IPS-18c (cell line): Measurements from ENCODE around the gene MINK1.
"Not testable (repeated sequence)": the region's sequence is repeated elsewhere in the genome, so short reads cannot be mapped to it uniquely, and the experiment has no call there.

Experiments used
- H3K4me3 ChIP-seq: 2 replicates; pipeline ENCODE4 v1.7.0; 2013; ENCODE audit warnings: low read depth, mild to moderate bottlenecking, low read length, moderate library complexity; ENCODE audit not compliant: insufficient read depth
- H3K9me3 ChIP-seq: one replicate; pipeline ENCODE4 v1.6.1; 2013; ENCODE audit warnings: mild to moderate bottlenecking, low read length, moderate library complexity; ENCODE audit not compliant: control insufficient read depth, insufficient read depth

Gene MINK1

DNA sequence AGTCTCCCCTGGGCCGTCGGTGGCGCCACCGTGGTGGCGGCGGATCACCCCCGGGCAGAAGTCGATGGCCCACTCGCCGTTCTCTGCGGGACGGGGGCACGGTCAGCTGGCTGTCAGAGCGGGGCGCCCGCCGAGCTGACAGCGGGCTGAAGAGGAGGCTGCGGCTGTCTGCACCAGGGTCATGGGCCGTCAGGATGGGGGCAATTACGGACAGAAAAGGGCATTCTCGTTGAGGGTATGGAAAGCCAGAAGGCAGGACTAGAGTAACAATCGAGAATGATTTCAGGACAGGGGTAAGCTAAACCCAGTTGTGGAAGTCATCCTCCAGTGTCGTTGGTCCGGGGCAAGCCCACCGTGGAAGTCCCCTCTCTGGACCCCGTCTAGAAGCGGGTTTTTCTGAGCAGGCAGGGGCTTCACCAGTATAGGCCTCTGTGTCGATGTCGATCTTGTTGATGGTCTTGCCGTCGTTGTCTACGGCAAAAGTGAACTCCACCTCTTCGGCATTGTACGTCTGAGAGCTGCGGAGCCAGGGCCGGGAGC is 68.0 kb downstream of the MINK1 start:
- Histone ChIP-seq H3K9me3 (no peaks in the 10 kb centered on the region), H3K4me3 (no peak overlapping the region)

- H3K4me3 ChIP-seq, result no peak overlapping the region
- H3K9me3 ChIP-seq, result no peaks in the 10 kb centered on the region
Measured at GRCh38 chr17:4901648-4902344, 68.7 kb downstream of the MINK1 start.

DNA sequence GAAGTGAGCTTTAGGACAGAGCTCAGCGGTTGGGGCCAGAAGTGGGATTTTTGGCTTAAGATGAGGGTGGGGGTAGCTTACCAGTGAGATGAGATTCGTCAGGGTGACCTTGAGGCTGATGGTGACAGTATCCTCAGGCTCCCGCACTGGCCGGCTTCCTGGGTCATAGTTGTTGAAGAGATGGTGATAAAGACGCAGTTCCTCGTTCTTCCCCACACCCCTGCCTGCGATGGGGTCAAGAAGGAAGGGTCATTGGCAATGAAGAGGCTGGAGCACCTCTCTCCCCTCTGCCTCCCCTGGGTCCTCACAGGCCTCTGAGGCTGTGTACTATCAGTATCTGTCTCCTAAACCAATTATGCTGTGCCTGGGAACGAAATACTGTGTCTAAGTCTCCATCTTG is 69.4 kb downstream of the MINK1 start:
- Histone ChIP-seq H3K4me3 (no peak overlapping the region), H3K9me3 (no peaks in the 10 kb centered on the region)

DNA sequence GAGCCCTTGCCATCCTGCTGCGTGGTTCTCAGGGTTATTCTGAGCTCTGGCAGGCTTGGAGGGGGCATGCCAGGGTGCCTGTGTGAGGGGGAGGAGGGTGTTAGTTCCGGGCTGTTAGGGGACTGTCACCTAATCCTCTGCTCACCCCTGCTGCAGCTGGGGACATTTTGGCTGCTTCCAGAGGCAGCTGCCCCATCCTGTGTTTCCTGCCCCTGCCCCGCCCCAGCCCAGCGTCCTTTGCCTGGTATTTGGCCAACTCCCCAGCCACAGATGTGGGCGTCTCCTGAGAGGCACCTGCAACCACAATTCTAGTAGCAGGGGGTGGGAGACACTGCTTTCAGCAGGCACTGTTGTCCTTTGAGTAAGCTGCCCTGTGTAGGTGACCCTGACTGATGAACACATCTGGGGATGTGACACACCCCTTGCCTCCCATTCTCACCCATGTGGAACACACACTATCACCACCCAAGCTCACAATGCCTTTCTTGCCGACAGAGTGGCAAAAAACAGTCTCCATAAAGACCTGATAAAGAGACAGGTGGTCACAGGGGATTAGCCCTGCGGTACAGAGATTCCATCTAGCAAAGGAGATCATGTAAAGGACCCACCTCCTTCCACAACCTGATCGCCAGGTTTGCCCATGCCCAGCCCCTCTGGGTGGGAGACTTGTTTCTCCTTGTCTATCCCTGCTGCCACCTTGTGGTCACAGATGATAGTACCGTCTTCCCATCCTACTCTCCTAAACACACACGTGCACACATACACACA is 70.1 kb downstream of the MINK1 start, which contains the start of gene CHRNE:
TSS of gene CHRNE (minus strand) at position 48 of the 768 bp plus-strand sequence. CDS start at position 13, 35 bp downstream.
- H3K9me3 ChIP-seq, result no peaks in the 10 kb centered on the region
- H3K4me3 ChIP-seq, result no peak within 1 kb of the TSS

GRCh38 chr17:4906642-4907041 is 73.5 kb downstream of the MINK1 start:
- H3K4me3 ChIP-seq, H3K9me3 ChIP-seq: not testable (repeated sequence)

DNA sequence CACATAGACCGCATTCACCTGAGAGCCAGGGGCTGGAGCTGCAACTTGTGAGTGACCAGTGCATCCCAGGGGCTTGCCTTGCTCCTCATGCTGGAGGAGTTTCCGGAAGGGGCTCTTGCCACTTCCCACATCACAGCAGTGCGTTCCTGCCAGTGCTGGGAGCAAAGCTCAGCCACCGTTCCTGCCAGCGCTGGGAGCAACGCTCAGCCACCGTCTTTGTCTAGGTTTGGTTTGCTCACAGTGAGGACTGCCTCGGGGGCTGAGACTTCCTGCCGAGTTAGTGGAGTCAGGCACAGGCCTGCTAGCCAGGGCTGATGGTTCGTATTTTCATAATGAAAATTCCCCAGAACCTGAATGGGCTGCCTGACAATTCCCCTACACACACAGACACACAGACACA is 75.2 kb downstream of the MINK1 start:
- Histone ChIP-seq H3K9me3 (no peaks in the 10 kb centered on the region), H3K4me3 (no peak overlapping the region)

- no peak overlapping the region for H3K4me3 ChIP-seq
Measured at GRCh38 chr17:4908711-4909496, 75.8 kb downstream of the MINK1 start.

GRCh38 chr17:4913994-4914393 is 80.9 kb downstream of the MINK1 start:
- no peaks in the 10 kb centered on the region for H3K9me3 ChIP-seq

More at GRCh38 chr17:4908711-4909496, 75.8 kb downstream of the MINK1 start:
- H3K9me3 ChIP-seq, result no peaks in the 10 kb centered on the region

GRCh38 chr17:4914551-4914950 is 81.4 kb downstream of the MINK1 start:
- H3K9me3 ChIP-seq, H3K4me3 ChIP-seq: not testable (repeated sequence)

More at GRCh38 chr17:4913994-4914393, 80.9 kb downstream of the MINK1 start:
- no peak overlapping the region for H3K4me3 ChIP-seq

DNA sequence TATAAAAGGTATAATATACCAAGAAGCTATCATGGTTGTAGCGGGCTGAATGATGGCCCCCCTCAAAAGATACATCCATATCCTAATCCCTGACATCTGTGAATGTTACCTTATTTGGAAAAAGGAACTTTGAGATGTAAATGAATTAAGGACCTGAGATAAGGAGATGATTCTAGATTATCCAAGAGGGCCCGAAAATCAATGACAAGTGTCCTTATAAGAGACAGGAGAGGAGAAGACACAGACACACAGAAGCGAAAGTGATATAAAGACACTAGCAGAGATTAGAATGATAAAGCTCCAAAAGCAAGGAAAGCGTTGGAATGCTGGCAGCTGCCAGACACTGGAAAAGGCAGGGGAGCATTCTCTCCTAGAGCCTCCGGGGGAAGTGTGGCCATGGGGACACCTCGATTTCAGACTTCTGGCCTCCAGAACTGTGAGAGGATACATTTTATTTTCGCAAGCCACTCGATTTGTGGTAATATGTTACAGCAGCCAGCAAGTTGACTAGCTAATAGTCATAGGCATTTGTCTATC is 86.4 kb downstream of the MINK1 start:
- H3K9me3 ChIP-seq, result no peaks in the 10 kb centered on the region
- no peak overlapping the region for H3K4me3 ChIP-seq

DNA sequence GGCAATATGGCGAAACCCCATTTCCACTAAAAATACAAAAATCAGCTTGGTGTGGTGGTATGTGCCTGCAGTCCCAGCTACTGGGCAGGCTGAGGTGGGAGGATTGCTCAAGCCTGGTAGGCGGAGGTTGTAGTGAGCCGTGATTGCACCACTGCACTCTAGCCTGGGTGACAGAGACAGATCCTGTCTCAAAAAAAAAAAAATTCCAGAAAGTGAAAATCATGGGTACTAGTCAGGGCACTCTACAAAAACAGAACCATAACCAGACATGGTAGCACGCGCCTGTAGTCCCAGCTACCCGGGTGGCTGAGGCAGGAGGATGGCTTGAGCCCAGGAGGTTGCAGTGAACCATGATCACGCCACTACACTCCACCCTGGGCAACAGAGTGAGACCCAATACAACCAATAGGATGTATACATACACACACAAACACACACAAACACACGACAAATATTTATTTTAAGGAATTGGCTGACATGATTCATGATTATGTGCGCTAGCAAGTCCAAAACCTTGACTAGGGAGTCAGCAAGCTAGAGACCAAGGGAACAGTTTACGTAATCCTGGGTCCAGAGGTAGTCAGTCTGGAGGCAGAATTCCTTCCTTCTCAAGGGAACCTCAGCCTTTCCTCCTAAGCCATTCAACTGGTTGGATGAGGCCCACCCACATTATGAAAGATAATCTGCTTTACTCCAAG is 87.4 kb downstream of the MINK1 start:
- Histone ChIP-seq H3K4me3 (no peak overlapping the region), H3K9me3 (no peaks in the 10 kb centered on the region)

- Histone ChIP-seq H3K4me3 (no peak overlapping the region), H3K9me3 (no peaks in the 10 kb centered on the region)
Measured at GRCh38 chr17:4921320-4921719, 88.2 kb downstream of the MINK1 start.

DNA sequence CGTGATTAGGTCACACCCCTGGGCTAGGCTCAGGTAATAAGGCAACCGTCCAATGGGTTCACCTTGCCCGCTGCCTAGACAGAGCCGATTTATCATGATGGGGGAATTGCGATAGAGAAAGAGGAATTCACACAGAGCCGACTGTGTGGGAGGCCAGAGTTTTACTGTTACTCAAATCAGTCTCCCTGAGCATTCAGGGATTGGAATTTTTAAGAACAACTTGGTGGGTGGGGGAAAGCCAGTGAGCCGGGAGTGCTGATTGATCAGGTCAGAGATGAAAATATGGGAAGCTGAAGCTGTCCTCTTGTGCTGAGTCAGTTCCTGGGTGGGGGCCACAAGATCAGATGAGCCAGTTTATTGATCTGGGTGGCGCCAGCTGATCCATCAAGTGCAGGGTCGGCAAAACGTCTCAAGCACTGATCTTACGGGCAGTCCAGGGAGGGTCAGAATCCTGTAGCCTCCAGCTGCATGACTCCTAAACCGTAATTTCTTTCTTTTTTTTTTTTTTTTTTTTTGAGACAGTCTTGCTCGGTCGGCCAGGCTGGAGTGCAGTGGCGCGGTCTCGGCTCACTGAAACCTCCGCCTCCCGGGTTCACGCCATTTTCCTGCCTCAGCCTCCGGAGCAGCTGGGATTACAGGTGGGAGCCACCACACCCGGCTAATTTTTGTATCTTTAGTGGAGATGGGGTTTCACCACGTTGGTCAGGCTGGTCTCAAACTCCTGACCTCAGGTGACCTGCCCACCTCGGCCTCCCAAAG is 93.6 kb downstream of the MINK1 start:
- H3K9me3 ChIP-seq, H3K4me3 ChIP-seq: not testable (repeated sequence)

- Histone ChIP-seq H3K4me3 (no peak overlapping the region), H3K9me3 (no peaks in the 10 kb centered on the region)
Measured at GRCh38 chr17:4928881-4929280, 95.7 kb downstream of the MINK1 start.

DNA sequence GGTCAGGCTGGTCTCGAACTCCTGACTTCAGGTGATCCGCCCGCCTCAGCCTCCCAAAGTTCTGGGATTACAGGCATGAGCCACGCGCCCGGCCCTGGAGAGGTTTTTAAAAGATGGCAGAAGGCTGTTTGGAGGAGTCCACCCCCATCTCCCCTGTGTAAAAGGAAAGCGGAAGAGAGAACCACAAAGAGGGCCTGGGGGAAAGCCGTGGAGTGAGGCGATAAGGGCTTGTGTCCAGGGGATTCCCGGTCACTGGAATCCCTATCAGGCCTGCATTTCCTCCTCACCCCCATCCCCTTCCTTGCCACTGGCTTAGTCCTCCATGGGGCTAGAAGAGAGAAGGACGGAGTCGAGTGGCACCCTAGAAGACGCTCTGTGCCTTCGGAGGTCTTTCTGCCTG is 98.8 kb downstream of the MINK1 start, which contains the start of gene GP1BA:
TSS of gene GP1BA (plus strand) at position 315 of the 400 bp plus-strand sequence. CDS start 328 bp downstream, outside the sequence.
- Histone ChIP-seq H3K4me3 (no peak within 1 kb of the TSS), H3K9me3 (no peaks in the 10 kb centered on the region)

GRCh38 chr17:4932756-4933155 is 99.6 kb downstream of the MINK1 start:
- Histone ChIP-seq H3K4me3 (no peak overlapping the region), H3K9me3 (peaks cover 1% of the 10 kb centered on the region)
